ENCODE data around the gene SCUBE1.

DNA sequence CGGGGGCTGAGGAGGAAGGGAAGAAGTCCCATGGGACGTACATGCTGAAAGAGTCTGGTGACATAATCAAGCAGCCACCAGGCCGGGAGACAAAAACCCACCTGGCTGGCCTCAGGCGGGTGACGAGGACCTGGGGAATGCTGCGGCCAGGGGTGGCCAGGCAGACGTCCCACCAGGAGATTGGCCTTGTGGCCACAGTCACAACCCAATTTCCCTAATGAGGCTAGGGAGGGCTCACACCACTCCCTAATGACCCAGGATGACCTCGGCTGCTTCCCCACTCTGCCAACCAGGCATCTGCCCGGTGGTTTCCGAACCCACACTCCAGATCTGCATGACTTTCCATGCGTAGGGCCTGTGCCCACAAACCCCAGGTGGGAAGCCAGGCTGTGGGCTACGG is 66.9 kb downstream of the SCUBE1 start:
- TF ChIP-seq SREBF2 (IDR thresholded peaks at IDR 0.05; ENCODE audit: low read length) (no peak), EZH2 (IDR thresholded peaks at IDR 0.05; ENCODE audit: borderline replicate concordance, control insufficient read depth, low read depth, low read length) (no peak), SPI1 (IDR thresholded peaks at IDR 0.05; ENCODE audit: borderline replicate concordance, insufficient read depth, low read depth, low read length) (no peak), TAF1 (IDR thresholded peaks at IDR 0.05; ENCODE audit: borderline replicate concordance, low read depth, low read length) (no peak), CHD2 (IDR thresholded peaks at IDR 0.05; ENCODE audit: borderline replicate concordance, low read depth, low read length) (no peak), EP300 (IDR thresholded peaks at IDR 0.05; ENCODE audit: borderline replicate concordance in 1 of 2, control insufficient read depth in 1 of 2, low read depth in 2 of 2, low read length in 2 of 2) (no peak), ETV6 (conservative IDR thresholded peaks at IDR 0.05 in 1 of 2, IDR thresholded peaks at IDR 0.05 in 1 of 2; ENCODE audit: borderline replicate concordance in 1 of 2, low read depth in 1 of 2) (no peak), POLR2AphosphoS5 (IDR thresholded peaks at IDR 0.05; ENCODE audit: low read length) (no peak), KDM1A (IDR thresholded peaks at IDR 0.05; ENCODE audit: borderline replicate concordance) (no peak), YY1 (IDR thresholded peaks at IDR 0.05; ENCODE audit: low read depth, low read length) (no peak), MYC (IDR thresholded peaks at IDR 0.05; ENCODE audit: insufficient read depth, insufficient read length, insufficient replicate concordance, low read length, severe bottlenecking) (no peak)
- TF ChIP-seq, protein P1, sequence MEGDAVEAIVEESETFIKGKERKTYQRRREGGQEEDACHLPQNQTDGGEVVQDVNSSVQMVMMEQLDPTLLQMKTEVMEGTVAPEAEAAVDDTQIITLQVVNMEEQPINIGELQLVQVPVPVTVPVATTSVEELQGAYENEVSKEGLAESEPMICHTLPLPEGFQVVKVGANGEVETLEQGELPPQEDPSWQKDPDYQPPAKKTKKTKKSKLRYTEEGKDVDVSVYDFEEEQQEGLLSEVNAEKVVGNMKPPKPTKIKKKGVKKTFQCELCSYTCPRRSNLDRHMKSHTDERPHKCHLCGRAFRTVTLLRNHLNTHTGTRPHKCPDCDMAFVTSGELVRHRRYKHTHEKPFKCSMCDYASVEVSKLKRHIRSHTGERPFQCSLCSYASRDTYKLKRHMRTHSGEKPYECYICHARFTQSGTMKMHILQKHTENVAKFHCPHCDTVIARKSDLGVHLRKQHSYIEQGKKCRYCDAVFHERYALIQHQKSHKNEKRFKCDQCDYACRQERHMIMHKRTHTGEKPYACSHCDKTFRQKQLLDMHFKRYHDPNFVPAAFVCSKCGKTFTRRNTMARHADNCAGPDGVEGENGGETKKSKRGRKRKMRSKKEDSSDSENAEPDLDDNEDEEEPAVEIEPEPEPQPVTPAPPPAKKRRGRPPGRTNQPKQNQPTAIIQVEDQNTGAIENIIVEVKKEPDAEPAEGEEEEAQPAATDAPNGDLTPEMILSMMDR (IDR thresholded peaks at IDR 0.05 in 2 of 3, conservative IDR thresholded peaks at IDR 0.05 in 1 of 3; ENCODE audit: control insufficient read depth in 2 of 3, extremely low read depth in 1 of 3, insufficient read depth in 1 of 3, low read depth in 3 of 3, low read length in 3 of 3), result no peak

Measured in GM12878 (cell line).